Fibroblast of lung (primary cell): ENCODE measurements around the gene GZMM. TPM values are rescaled to one million over a fixed set of nuclear protein-coding genes. Genes with fewer than 3 reads are reported as not detected.
A peak's percentile ranks its signal among the peaks of the same experiment; 100 is the strongest.

Experiments
- DNase-seq, 2 donors: peaks; one replicate each; pipeline versions ENCODE4 v3.0.0 to v3.0.0-alpha.2; 2010; ENCODE audit warnings: low read depth in 2 of 2
- H2AFZ ChIP-seq: 2 replicates; pipeline ENCODE4 v1.5.1; 2012; ENCODE audit warnings: low read length, control low read depth, inconsistent platforms
- H3K27ac ChIP-seq: 2 replicates; pipeline ENCODE4 v1.5.1; 2011; ENCODE audit warnings: low read length, control low read depth; ENCODE audit not compliant: insufficient read depth
- H3K27me3 ChIP-seq: 2 replicates; pipeline ENCODE4 v1.5.1; 2011; ENCODE audit warnings: mild to moderate bottlenecking, low read length; ENCODE audit not compliant: control insufficient read depth, insufficient read depth
- H3K36me3 ChIP-seq: 2 replicates; pipeline ENCODE4 v1.5.1; 2011; ENCODE audit warnings: low read length; ENCODE audit not compliant: control insufficient read depth, insufficient read depth
- H3K4me1 ChIP-seq: 2 replicates; pipeline ENCODE4 v1.5.1; 2011; ENCODE audit warnings: low read length; ENCODE audit not compliant: control insufficient read depth, insufficient read depth; ENCODE audit errors: extremely low read depth
- H3K4me2 ChIP-seq: 2 replicates; pipeline ENCODE4 v1.5.1; 2011; ENCODE audit warnings: low read length, control low read depth; ENCODE audit not compliant: insufficient read depth; ENCODE audit errors: extremely low read depth
- H3K4me3 ChIP-seq, 4 experiments: fragments of 200-600 bp in 1 of 4; sonication (generic) in 1 of 4; replicated peaks in 1 of 4; 2 replicates each; pipeline ENCODE4 v1.5.1; 2011 to 2016; ENCODE audit warnings: low read length in 4 of 4, low read depth in 3 of 4, mild to moderate bottlenecking in 3 of 4, control low read depth in 2 of 4, inconsistent platforms in 1 of 4, mixed read lengths in 1 of 4; ENCODE audit not compliant: insufficient read depth in 1 of 4; ENCODE audit errors: control extremely low read depth in 1 of 4
- H3K79me2 ChIP-seq: 2 replicates; pipeline ENCODE4 v1.5.1; 2012; ENCODE audit warnings: mild to moderate bottlenecking, low read length, inconsistent platforms; ENCODE audit not compliant: control insufficient read depth, insufficient read depth
- H3K9ac ChIP-seq: 2 replicates; pipeline ENCODE4 v1.5.1; 2011; ENCODE audit warnings: mild to moderate bottlenecking, low read length, control low read depth; ENCODE audit not compliant: insufficient read depth
- H3K9me3 ChIP-seq: 2 replicates; pipeline ENCODE4 v1.5.1; 2012; ENCODE audit warnings: low read depth, low read length; ENCODE audit not compliant: control insufficient read depth, insufficient read depth
- H4K20me1 ChIP-seq: 2 replicates; pipeline ENCODE4 v1.5.1; 2011; ENCODE audit warnings: low read length; ENCODE audit not compliant: control insufficient read depth, insufficient read depth; ENCODE audit errors: extremely low read depth
- CTCF ChIP-seq, 2 donors: IDR thresholded peaks in 1 of 2; conservative IDR thresholded peaks in 1 of 2; 1 replicate in 1 of 2; 2 replicates in 1 of 2; pipeline ENCODE4 v1.5.1; 2011 to 2012; ENCODE audit warnings: low read length in 2 of 2, control low read depth in 1 of 2, inconsistent platforms in 1 of 2, low read depth in 1 of 2, mild to moderate bottlenecking in 1 of 2
- EZH2 ChIP-seq: IDR thresholded peaks from 2 replicates; pipeline ENCODE4 v1.5.1; 2012; ENCODE audit warnings: low read length, control low read depth, mild to moderate bottlenecking; ENCODE audit errors: missing control alignments
- polyA plus RNA-seq, 2 donors: library from polyadenylated mRNA; depleted of rRNA in 1 of 2; stranded (reverse) in 1 of 2; unstranded in 1 of 2; fragments of >200 nt; gene quantifications; 2 replicates each; pipeline ENCODE4 v1.2.1, GENCODE V29; 2011 to 2012; ENCODE audit warnings: missing spikeins in 1 of 2
- total RNA-seq: library from RNA; depleted of rRNA; stranded (reverse); fragments of >200 nt; gene quantifications from 2 replicates; pipeline ENCODE4 v1.2.1, GENCODE V29; 2014

The GZMM gene
- total and polyA plus RNA-seq, 2 donors (not counting 1 experiment from before 2014, with no cell fraction given): 0.17 to 0.35 TPM

GRCh38 chr19:517721-518597, 25.9 kb upstream of the GZMM start:
- no peaks in the 10 kb centered on the region for H3K9me3 ChIP-seq
- no peak overlapping the region for H3K4me3 ChIP-seq
- H3K9ac ChIP-seq: no peak overlapping the region
- H3K27ac ChIP-seq: no peak overlapping the region
- H4K20me1 ChIP-seq: no peaks in the 10 kb centered on the region
- H3K4me1 ChIP-seq: no peaks in the 10 kb centered on the region
- DNase-seq: peak in 1 of 2 donors; percentile 94
- TF ChIP-seq EZH2: no peak
- no peak for TF ChIP-seq CTCF (conservative IDR thresholded peaks at IDR 0.05 in 1 of 2, IDR thresholded peaks at IDR 0.05 in 1 of 2; ENCODE audit: low read depth in 1 of 2, low read length in 2 of 2)
- H3K36me3 ChIP-seq: peaks cover 4% of the 10 kb centered on the region
- no peaks in the 10 kb centered on the region for H3K79me2 ChIP-seq
- no peaks in the 10 kb centered on the region for H3K27me3 ChIP-seq
- no peak overlapping the region for H3K4me2 ChIP-seq
- no peak overlapping the region for H2AFZ ChIP-seq

- Histone ChIP-seq H3K4me1 (no peaks in the 10 kb centered on the region), H3K4me3 (no peak overlapping the region), H3K36me3 (peaks cover 4% of the 10 kb centered on the region), H2AFZ (no peak overlapping the region), H4K20me1 (no peaks in the 10 kb centered on the region), H3K9ac (no peak overlapping the region), H3K27ac (no peak overlapping the region), H3K9me3 (no peaks in the 10 kb centered on the region), H3K27me3 (no peaks in the 10 kb centered on the region), H3K79me2 (no peaks in the 10 kb centered on the region), H3K4me2 (no peak overlapping the region)
- TF ChIP-seq EZH2 (no peak), CTCF (conservative IDR thresholded peaks at IDR 0.05 in 1 of 2, IDR thresholded peaks at IDR 0.05 in 1 of 2; ENCODE audit: low read depth in 1 of 2, low read length in 2 of 2) (no peak)
- no peak for DNase-seq
These were observed 25.1 kb upstream of the GZMM start for GRCh38 chr19:518598-519231.

- no peak for DNase-seq
- TF ChIP-seq CTCF (conservative IDR thresholded peaks at IDR 0.05 in 1 of 2, IDR thresholded peaks at IDR 0.05 in 1 of 2; ENCODE audit: low read depth in 1 of 2, low read length in 2 of 2) (no peak), EZH2 (no peak)
- Histone ChIP-seq H2AFZ (no peak overlapping the region), H3K4me1 (no peaks in the 10 kb centered on the region), H3K9me3 (no peaks in the 10 kb centered on the region), H3K27ac (no peak overlapping the region), H3K36me3 (no peaks in the 10 kb centered on the region), H3K4me2 (no peak overlapping the region), H3K27me3 (no peaks in the 10 kb centered on the region), H4K20me1 (no peaks in the 10 kb centered on the region), H3K4me3 (no peak overlapping the region), H3K79me2 (no peaks in the 10 kb centered on the region), H3K9ac (no peak overlapping the region)
These were observed 24.4 kb upstream of the GZMM start for GRCh38 chr19:519449-519865.
